GM19467 (cell line): ENCODE results near the gene ANKAR.
"Not testable (repeated sequence)": the region's sequence is repeated elsewhere in the genome, so short reads cannot be mapped to it uniquely, and the experiment has no call there.

Experiments used
- ATAC-seq: cut with Tn5 transposase; IDR thresholded peaks from one replicate; pipeline ENCODE4 v1.9.1; 2021; ENCODE audit warnings: mild to moderate bottlenecking, moderate library complexity; ENCODE audit not compliant: unreplicated experiment

The ANKAR gene, protein sequence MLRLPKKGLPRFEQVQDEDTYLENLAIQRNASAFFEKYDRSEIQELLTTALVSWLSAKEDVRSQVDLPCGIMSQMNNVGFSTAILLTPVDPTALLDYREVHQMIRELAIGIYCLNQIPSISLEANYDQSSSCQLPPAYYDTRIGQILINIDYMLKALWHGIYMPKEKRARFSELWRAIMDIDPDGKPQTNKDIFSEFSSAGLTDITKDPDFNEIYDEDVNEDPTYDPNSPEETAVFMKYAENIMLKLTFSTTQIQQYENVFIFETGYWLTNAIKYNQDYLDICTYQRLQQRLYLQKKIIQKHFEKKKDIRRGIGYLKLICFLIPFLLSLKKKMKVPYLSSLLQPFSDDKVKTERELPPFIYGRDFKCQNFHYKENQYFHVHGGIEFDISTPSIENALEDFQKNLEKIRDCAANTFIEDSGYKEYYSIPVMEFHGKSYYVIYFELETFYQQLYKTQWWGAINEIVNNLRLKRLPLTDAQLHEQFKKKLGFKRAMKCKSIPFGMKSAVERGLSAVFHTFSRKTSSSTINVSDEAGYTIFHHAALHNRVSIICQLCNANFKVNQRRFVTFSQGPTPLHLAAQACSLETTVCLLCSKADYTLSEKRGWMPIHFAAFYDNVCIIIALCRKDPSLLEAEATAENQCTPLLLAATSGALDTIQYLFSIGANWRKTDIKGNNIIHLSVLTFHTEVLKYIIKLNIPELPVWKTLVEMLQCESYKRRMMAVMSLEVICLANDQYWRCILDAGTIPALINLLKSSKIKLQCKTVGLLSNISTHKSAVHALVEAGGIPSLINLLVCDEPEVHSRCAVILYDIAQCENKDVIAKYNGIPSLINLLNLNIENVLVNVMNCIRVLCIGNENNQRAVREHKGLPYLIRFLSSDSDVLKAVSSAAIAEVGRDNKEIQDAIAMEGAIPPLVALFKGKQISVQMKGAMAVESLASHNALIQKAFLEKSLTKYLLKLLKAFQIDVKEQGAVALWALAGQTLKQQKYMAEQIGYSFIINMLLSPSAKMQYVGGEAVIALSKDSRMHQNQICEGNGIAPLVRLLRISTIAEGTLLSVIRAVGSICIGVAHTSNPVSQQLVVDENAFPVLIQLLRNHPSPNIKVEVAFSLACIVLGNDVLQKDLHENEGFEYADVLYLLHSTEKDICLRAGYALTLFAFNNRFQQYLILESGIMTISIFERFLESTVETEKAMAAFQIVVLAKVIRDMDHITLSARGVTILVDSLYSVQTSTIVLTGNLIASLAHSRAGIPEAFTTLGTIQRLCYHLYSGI (N-terminal part only)

GRCh38 chr2:189674374-189675112, at the start of gene ANKAR:
Gene ANKAR (plus strand): TSS chr2:189674670. CDS start chr2:189676491, 1,821 bp downstream.
- peak; percentile 97 for ATAC-seq

GRCh38 chr2:189625636-189626035, 48.8 kb upstream of the ANKAR start:
- no peak for ATAC-seq

- ATAC-seq, result no peak
These were observed 46.7 kb upstream of the ANKAR start for GRCh38 chr2:189627789-189628188.

GRCh38 chr2:189628817-189629530, 45.5 kb upstream of the ANKAR start:
- no peak for ATAC-seq

GRCh38 chr2:189629531-189630453, 44.7 kb upstream of the ANKAR start:
- no peak for ATAC-seq

GRCh38 chr2:189631849-189632248, 42.6 kb upstream of the ANKAR start:
- ATAC-seq, result no peak

- no peak for ATAC-seq
These were observed 41.1 kb upstream of the ANKAR start for GRCh38 chr2:189633392-189633811.

DNA sequence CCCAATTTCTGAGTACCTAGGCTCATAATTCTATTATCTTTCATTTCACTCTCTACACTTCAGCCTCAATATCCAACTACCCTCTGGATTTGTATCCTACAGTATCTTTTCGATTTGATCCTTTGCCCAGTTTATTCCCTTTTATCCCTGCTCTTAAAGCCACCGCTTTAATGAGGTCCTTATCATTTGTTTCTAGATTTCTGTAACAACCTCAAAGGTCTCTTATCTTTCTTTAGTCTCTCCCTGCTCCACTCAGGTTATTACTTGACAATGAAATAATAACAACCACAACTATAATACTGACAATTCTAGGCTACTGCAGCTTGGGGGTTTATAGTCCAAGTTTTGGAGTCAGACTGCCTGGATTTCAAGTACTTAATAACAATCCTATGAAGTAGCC, 39.1 kb upstream of the ANKAR start:
- ATAC-seq, result no peak

GRCh38 chr2:189638301-189639006, 36.0 kb upstream of the ANKAR start:
- no peak for ATAC-seq

GRCh38 chr2:189639007-189639609, 35.4 kb upstream of the ANKAR start:
- ATAC-seq, result no peak

DNA sequence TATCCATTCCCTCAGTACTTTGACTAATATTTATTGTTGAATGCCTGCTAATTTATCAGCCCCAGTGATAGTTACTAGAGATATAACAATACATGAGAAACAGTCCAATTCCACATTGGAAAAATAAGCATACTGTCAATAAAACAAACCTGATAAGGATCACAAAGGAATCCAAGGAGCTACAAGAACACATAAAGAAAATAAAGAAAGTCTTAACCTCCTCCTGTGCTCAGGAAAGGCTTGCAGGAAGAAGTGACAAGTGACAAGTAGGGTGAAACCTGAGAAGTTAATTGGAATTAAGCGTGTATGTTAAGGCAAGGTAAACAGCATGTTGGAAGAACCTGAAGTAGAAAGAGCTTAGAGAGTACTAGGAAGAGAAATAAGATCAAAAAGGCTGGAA, 33.5 kb upstream of the ANKAR start:
- no peak for ATAC-seq

DNA sequence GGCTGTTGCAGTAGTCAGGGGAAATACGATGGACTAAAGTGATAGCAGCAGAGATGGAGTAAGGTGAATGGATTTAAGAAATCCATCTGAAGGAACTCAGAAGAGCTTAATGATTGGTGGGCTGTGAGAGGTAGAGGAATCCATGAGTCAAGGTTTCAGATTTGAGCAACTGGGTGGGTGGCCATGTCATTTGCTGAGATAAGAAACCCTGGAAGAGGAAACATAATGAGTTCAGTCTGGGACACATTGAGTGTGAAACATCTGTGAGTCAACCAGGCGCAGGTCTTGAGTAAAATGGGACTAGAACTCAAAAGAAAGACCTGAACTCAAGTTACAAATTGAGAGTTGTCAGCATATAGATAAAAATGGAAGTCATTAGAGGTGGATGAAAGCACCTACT, 32.9 kb upstream of the ANKAR start:
- no peak for ATAC-seq

DNA sequence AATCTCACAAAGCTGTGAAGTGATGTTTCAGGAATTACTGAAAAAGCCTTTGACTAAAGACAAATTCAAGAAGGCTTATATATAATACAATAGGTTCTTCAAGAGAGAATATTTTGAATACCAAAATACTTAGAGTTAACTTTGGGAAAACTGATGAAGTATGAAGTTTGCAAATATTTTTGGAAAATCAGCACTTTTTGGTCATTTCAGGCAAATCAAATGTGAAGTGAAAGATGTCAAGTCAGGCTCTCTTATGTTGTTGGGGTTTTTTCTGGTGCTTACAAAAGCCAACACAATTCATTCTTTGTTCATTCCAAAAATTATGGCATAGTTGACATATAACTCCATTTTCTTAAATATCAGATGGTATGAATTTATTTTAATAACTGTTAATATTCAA, 27.9 kb upstream of the ANKAR start:
- ATAC-seq, result no peak

- ATAC-seq, result no peak
These were observed 25.5 kb upstream of the ANKAR start for GRCh38 chr2:189648846-189649509.

- ATAC-seq, result no peak
These were observed 23.2 kb upstream of the ANKAR start for GRCh38 chr2:189651284-189651683.

DNA sequence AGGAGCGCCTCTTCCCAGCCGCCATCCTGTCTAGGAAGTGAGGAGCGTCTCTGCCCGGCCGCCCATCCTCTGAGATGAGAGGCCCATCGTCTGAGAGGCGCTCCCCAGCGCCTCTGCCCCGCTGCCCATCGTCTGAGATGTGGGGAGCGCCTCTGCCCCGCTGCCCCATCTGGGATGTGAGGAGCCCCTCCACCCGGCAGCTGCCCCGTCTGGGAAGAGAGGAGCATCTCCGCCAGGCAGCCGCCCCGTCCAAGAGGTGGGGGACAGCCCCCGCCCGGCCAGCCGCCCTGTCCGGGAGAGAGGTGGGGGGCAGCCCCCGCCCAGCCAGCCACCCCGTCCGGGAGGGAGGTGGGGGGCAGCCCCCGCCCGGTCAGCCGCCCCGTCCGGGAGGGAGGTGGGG, 21.0 kb upstream of the ANKAR start:
- not testable (repeated sequence) for ATAC-seq

DNA sequence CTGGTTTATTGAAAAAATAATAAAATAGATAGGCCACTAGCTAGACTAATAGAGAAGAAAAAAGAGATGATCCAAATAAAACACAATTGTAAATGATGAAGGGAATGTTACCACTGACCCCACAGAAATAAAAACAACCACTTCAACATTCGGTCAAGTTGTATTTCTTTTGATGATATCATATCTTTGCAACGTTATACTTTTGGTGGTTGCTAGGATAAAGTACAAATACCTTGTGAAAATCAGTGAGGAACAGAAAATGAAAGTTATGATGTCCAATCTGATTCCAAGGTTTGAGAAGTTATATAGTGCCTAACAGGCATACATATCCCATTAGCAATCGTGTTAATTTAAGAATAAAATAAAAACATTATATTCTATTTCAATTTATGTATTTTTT, 19.8 kb upstream of the ANKAR start:
- no peak for ATAC-seq
